Measurements from ENCODE around the gene RTKN.

GRCh38 chr2:74462786-74463105, 21.0 kb upstream of the RTKN start:
- TF ChIP-seq, protein P1, sequence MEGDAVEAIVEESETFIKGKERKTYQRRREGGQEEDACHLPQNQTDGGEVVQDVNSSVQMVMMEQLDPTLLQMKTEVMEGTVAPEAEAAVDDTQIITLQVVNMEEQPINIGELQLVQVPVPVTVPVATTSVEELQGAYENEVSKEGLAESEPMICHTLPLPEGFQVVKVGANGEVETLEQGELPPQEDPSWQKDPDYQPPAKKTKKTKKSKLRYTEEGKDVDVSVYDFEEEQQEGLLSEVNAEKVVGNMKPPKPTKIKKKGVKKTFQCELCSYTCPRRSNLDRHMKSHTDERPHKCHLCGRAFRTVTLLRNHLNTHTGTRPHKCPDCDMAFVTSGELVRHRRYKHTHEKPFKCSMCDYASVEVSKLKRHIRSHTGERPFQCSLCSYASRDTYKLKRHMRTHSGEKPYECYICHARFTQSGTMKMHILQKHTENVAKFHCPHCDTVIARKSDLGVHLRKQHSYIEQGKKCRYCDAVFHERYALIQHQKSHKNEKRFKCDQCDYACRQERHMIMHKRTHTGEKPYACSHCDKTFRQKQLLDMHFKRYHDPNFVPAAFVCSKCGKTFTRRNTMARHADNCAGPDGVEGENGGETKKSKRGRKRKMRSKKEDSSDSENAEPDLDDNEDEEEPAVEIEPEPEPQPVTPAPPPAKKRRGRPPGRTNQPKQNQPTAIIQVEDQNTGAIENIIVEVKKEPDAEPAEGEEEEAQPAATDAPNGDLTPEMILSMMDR (conservative IDR thresholded peaks at IDR 0.05; ENCODE audit: low read length) = no peak
- no peak for TF ChIP-seq EZH2phosphoT487 (IDR thresholded peaks at IDR 0.05; ENCODE audit: borderline replicate concordance)

Measured in Loucy (cell line).